Sigmoid colon (tissue), 4 donors: ENCODE results near the gene CACNA1C.

Experiments
- POLR2AphosphoS5 ChIP-seq, 4 donors: sonication (generic); formaldehyde crosslinking; IDR thresholded peaks; one replicate each; pipeline ENCODE4 v1.6.1; 2017; ENCODE audit warnings: antibody characterized with exemption in 4 of 4
- TF ChIP-seq, protein P1 (sequence below), 4 experiments: fragments of 450-650 bp in 3 of 4; fragments of 200-600 bp in 1 of 4; IDR thresholded peaks; one replicate each; pipeline ENCODE4 v1.5.1; 2016 to 2019; ENCODE audit warnings: antibody characterized with exemption in 4 of 4, mild to moderate bottlenecking in 3 of 4, moderate library complexity in 2 of 4

DNA sequence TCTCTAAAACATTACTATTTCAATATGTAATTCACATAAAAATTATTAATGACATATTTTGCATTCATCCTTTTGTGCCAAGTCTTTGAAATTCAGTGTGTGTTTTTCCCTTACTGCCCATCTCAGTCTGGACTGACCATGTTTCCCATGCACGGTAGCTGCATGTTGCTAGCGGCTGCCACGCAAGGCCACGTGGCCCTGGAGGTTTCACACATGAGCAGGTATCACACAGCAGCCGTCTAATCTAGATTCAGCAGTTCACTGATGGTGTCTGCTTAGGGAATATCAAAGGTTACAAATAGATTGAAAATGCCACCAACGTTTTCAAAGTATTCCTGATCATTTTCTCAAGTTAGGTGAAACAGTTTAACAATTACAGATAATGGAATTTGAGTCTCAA lies 507.1 kb downstream of the CACNA1C start:
- TF ChIP-seq, protein P1, sequence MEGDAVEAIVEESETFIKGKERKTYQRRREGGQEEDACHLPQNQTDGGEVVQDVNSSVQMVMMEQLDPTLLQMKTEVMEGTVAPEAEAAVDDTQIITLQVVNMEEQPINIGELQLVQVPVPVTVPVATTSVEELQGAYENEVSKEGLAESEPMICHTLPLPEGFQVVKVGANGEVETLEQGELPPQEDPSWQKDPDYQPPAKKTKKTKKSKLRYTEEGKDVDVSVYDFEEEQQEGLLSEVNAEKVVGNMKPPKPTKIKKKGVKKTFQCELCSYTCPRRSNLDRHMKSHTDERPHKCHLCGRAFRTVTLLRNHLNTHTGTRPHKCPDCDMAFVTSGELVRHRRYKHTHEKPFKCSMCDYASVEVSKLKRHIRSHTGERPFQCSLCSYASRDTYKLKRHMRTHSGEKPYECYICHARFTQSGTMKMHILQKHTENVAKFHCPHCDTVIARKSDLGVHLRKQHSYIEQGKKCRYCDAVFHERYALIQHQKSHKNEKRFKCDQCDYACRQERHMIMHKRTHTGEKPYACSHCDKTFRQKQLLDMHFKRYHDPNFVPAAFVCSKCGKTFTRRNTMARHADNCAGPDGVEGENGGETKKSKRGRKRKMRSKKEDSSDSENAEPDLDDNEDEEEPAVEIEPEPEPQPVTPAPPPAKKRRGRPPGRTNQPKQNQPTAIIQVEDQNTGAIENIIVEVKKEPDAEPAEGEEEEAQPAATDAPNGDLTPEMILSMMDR (IDR thresholded peaks at IDR 0.05), result no peak
- TF ChIP-seq POLR2AphosphoS5 (IDR thresholded peaks at IDR 0.05), result no peak
